Dendritic cell treated with granulocyte-macrophage colony-stimulating factor and Interleukin-4, amounts not matched to agents 40 ng/mL and 50 ng/mL, for 4 days (primary cell): ENCODE measurements around the gene KLHL14.

Experiments
- H3K27ac Mint-ChIP-seq: one replicate; pipeline ENCODE4 v1.8.0; 2022; ENCODE audit warnings: mild to moderate bottlenecking, mixed read lengths
- H3K27me3 Mint-ChIP-seq: one replicate; pipeline ENCODE4 v1.8.0; 2022; ENCODE audit warnings: mild to moderate bottlenecking, mixed read lengths
- H3K36me3 Mint-ChIP-seq: one replicate; pipeline ENCODE4 v1.8.0; 2022; ENCODE audit warnings: low read depth, mixed read lengths
- H3K4me1 Mint-ChIP-seq: one replicate; pipeline ENCODE4 v1.8.0; 2022; ENCODE audit warnings: low read depth, mixed read lengths
- H3K4me3 Mint-ChIP-seq: one replicate; pipeline ENCODE4 v1.8.0; 2022; ENCODE audit warnings: mild to moderate bottlenecking, moderate library complexity, mixed read lengths
- H3K9me3 Mint-ChIP-seq: one replicate; pipeline ENCODE4 v1.8.0; 2022; ENCODE audit warnings: mixed read lengths
- intact Hi-C: fragments of 100-400 bp; cut with micrococcal nuclease; formaldehyde crosslinking; loops from one replicate; pipeline ENCODE4 v1.15.0; 2022

Gene KLHL14

GRCh38 chr18:32779010-32779409, 6.2 kb upstream of the KLHL14 start:
- Mint-ChIP-seq H3K4me1 (no peaks in the 10 kb centered on the region), H3K36me3 (no peaks in the 10 kb centered on the region), H3K27me3 (peaks cover 8% of the 10 kb centered on the region), H3K4me3 (no peak overlapping the region), H3K27ac (no peak overlapping the region), H3K9me3 (no peaks in the 10 kb centered on the region)
- intact Hi-C loops = no loop called here

- Mint-ChIP-seq H3K9me3 (no peaks in the 10 kb centered on the region), H3K4me3 (no peak overlapping the region), H3K4me1 (no peaks in the 10 kb centered on the region), H3K36me3 (no peaks in the 10 kb centered on the region), H3K27me3 (peaks cover 28% of the 10 kb centered on the region), H3K27ac (no peak overlapping the region)
- intact Hi-C loops = no loop called here
Observed at GRCh38 chr18:32777049-32777448, 4.2 kb upstream of the KLHL14 start.

GRCh38 chr18:32776561-32776960, 3.7 kb upstream of the KLHL14 start:
- no peak overlapping the region for H3K27ac Mint-ChIP-seq

GRCh38 chr18:32775628-32776027, 2.8 kb upstream of the KLHL14 start:
- H3K36me3 Mint-ChIP-seq = no peaks in the 10 kb centered on the region
- H3K9me3 Mint-ChIP-seq = no peaks in the 10 kb centered on the region
- no peaks in the 10 kb centered on the region for H3K4me1 Mint-ChIP-seq
- peaks cover 38% of the 10 kb centered on the region for H3K27me3 Mint-ChIP-seq
- H3K27ac Mint-ChIP-seq = no peak overlapping the region
- no peak overlapping the region for H3K4me3 Mint-ChIP-seq
- intact Hi-C loops = no loop called here

More at GRCh38 chr18:32776561-32776960, 3.7 kb upstream of the KLHL14 start:
- Mint-ChIP-seq H3K27me3 (peaks cover 28% of the 10 kb centered on the region), H3K4me3 (no peak overlapping the region), H3K9me3 (no peaks in the 10 kb centered on the region), H3K4me1 (no peaks in the 10 kb centered on the region), H3K36me3 (no peaks in the 10 kb centered on the region)
- intact Hi-C loops = no loop called here

GRCh38 chr18:32773382-32773712, 524 bp upstream of the KLHL14 start:
- Mint-ChIP-seq H3K27me3 (peaks cover 59% of the 10 kb centered on the region), H3K27ac (no peak overlapping the region), H3K36me3 (no peaks in the 10 kb centered on the region), H3K4me1 (no peaks in the 10 kb centered on the region), H3K4me3 (no peak overlapping the region), H3K9me3 (no peaks in the 10 kb centered on the region)
- intact Hi-C loops = no loop called here

- Mint-ChIP-seq H3K4me3 (no peak overlapping the region), H3K4me1 (no peaks in the 10 kb centered on the region), H3K9me3 (no peaks in the 10 kb centered on the region), H3K36me3 (no peaks in the 10 kb centered on the region), H3K27ac (no peak overlapping the region), H3K27me3 (peaks cover 63% of the 10 kb centered on the region)
- intact Hi-C loops = no loop called here
Observed at GRCh38 chr18:32771871-32772580, 797 bp downstream of the KLHL14 start.

GRCh38 chr18:32771169-32771751, 1.6 kb downstream of the KLHL14 start:
- no peaks in the 10 kb centered on the region for H3K4me1 Mint-ChIP-seq
- H3K36me3 Mint-ChIP-seq = no peaks in the 10 kb centered on the region
- H3K4me3 Mint-ChIP-seq = no peak overlapping the region
- intact Hi-C loops = no loop called here
- H3K27ac Mint-ChIP-seq = no peak overlapping the region
- no peaks in the 10 kb centered on the region for H3K9me3 Mint-ChIP-seq
- peaks cover 63% of the 10 kb centered on the region for H3K27me3 Mint-ChIP-seq

GRCh38 chr18:32770666-32771168, 2.1 kb downstream of the KLHL14 start:
- Mint-ChIP-seq H3K9me3 (no peaks in the 10 kb centered on the region), H3K27ac (no peak overlapping the region), H3K4me1 (no peaks in the 10 kb centered on the region), H3K4me3 (no peak overlapping the region), H3K27me3 (peaks cover 63% of the 10 kb centered on the region), H3K36me3 (no peaks in the 10 kb centered on the region)
- intact Hi-C loops = no loop called here

GRCh38 chr18:32770054-32770665, 2.7 kb downstream of the KLHL14 start:
- intact Hi-C loops = no loop called here
- H3K36me3 Mint-ChIP-seq = no peaks in the 10 kb centered on the region
- H3K27ac Mint-ChIP-seq = no peak overlapping the region
- peaks cover 63% of the 10 kb centered on the region for H3K27me3 Mint-ChIP-seq
- H3K9me3 Mint-ChIP-seq = no peaks in the 10 kb centered on the region
- H3K4me1 Mint-ChIP-seq = no peaks in the 10 kb centered on the region
- no peak overlapping the region for H3K4me3 Mint-ChIP-seq

- no peaks in the 10 kb centered on the region for H3K9me3 Mint-ChIP-seq
- intact Hi-C loops = loop anchor here (10.0 kb wide), 1 partner anchor 65 kb away; no protein-coding TSS in a partner anchor
- no peaks in the 10 kb centered on the region for H3K4me1 Mint-ChIP-seq
- no peak overlapping the region for H3K4me3 Mint-ChIP-seq
- peaks cover 61% of the 10 kb centered on the region for H3K27me3 Mint-ChIP-seq
- no peaks in the 10 kb centered on the region for H3K36me3 Mint-ChIP-seq
- no peak overlapping the region for H3K27ac Mint-ChIP-seq
Observed at GRCh38 chr18:32769586-32770053, 3.2 kb downstream of the KLHL14 start.

- Mint-ChIP-seq H3K36me3 (no peaks in the 10 kb centered on the region), H3K4me3 (no peak overlapping the region), H3K9me3 (no peaks in the 10 kb centered on the region), H3K27me3 (peaks cover 56% of the 10 kb centered on the region), H3K27ac (no peak overlapping the region), H3K4me1 (no peaks in the 10 kb centered on the region)
- intact Hi-C loops = loop anchor here (10.0 kb wide), 1 partner anchor 64 kb away; no protein-coding TSS in a partner anchor
Observed at GRCh38 chr18:32769071-32769585, 3.7 kb downstream of the KLHL14 start.

- no peaks in the 10 kb centered on the region for H3K4me1 Mint-ChIP-seq
- no peak overlapping the region for H3K4me3 Mint-ChIP-seq
Observed at GRCh38 chr18:32767400-32767799, 5.4 kb downstream of the KLHL14 start.

GRCh38 chr18:32764611-32765244, 8.1 kb downstream of the KLHL14 start:
- Mint-ChIP-seq H3K4me1 (no peaks in the 10 kb centered on the region), H3K27ac (no peak overlapping the region), H3K27me3 (peaks cover 17% of the 10 kb centered on the region), H3K9me3 (no peaks in the 10 kb centered on the region), H3K36me3 (no peaks in the 10 kb centered on the region), H3K4me3 (no peak overlapping the region)
- intact Hi-C loops = loop anchor here (10.0 kb wide), 1 partner anchor 60 kb away; no protein-coding TSS in a partner anchor

More at GRCh38 chr18:32767400-32767799, 5.4 kb downstream of the KLHL14 start:
- no peaks in the 10 kb centered on the region for H3K9me3 Mint-ChIP-seq
- H3K36me3 Mint-ChIP-seq = no peaks in the 10 kb centered on the region
- H3K27me3 Mint-ChIP-seq = peaks cover 39% of the 10 kb centered on the region
- H3K27ac Mint-ChIP-seq = no peak overlapping the region
- intact Hi-C loops = loop anchor here (10.0 kb wide), 1 partner anchor 63 kb away; no protein-coding TSS in a partner anchor
